Aorta (tissue), 5 donors: ENCODE data around the gene FYN. TPM values are rescaled to one million over a fixed set of nuclear protein-coding genes. Genes with fewer than 3 reads are reported as not detected.
"Not testable (repeated sequence)": the region's sequence is repeated elsewhere in the genome, so short reads cannot be mapped to it uniquely, and the experiment has no call there.

Experiments used
- ATAC-seq: fragments of 200-7000 bp; cut with Tn5 transposase; one replicate; pipeline ENCODE4 v1.9.1; 2022; ENCODE audit warnings: moderate library complexity; ENCODE audit not compliant: low FRiP score
- DNase-seq, 2 donors: peaks; one replicate each; pipeline ENCODE4 v3.0.0-alpha.2; 2020
- H3K27ac ChIP-seq, 2 donors: one replicate each; pipeline ENCODE4 v1.5.1; 2013; ENCODE audit warnings: low read length in 2 of 2, mild to moderate bottlenecking in 2 of 2, moderate library complexity in 2 of 2, control low read depth in 1 of 2, inconsistent platforms in 1 of 2, low read depth in 1 of 2
- H3K27me3 ChIP-seq, 2 donors: one replicate each; pipeline ENCODE4 v1.6.1; 2013; ENCODE audit warnings: control low read depth in 1 of 2, low read length in 1 of 2, mild to moderate bottlenecking in 1 of 2, moderate library complexity in 1 of 2; ENCODE audit not compliant: insufficient read depth in 2 of 2, control insufficient read depth in 1 of 2
- H3K36me3 ChIP-seq, 2 donors: one replicate each; pipeline ENCODE4 v1.6.1; 2013; ENCODE audit warnings: control low read depth in 1 of 2, low read length in 1 of 2, mild to moderate bottlenecking in 1 of 2; ENCODE audit not compliant: insufficient read depth in 2 of 2, control insufficient read depth in 1 of 2
- H3K4me1 ChIP-seq, 2 donors: one replicate each; pipeline ENCODE4 v1.6.1; 2013; ENCODE audit warnings: low read length in 2 of 2, control low read depth in 1 of 2, mild to moderate bottlenecking in 1 of 2, moderate library complexity in 1 of 2; ENCODE audit not compliant: insufficient read depth in 2 of 2, control insufficient read depth in 1 of 2
- H3K4me3 ChIP-seq, 2 donors: one replicate each; pipeline ENCODE4 v1.5.1; 2013; ENCODE audit warnings: low read length in 2 of 2, control low read depth in 1 of 2, mild to moderate bottlenecking in 1 of 2
- H3K9me3 ChIP-seq: one replicate; pipeline ENCODE4 v1.6.1; 2013; ENCODE audit warnings: mild to moderate bottlenecking, low read length; ENCODE audit not compliant: control insufficient read depth
- WGBS, 2 donors: extraction: QIAGEN DNeasy Blood & Tissue Kit; methylation state at CpG; one replicate each; pipeline ENCODE4 v1.1.7; 2013; 5-methylcytosine and 5-hydroxymethylcytosine counted together
- intact Hi-C, 2 donors: fragments of 100-400 bp; cut with DNase I; formaldehyde crosslinking; loops; one replicate each; pipeline versions ENCODE4 v1.14.2 to v1.15.0; 2022
- polyA plus RNA-seq, 2 donors: library from polyadenylated mRNA; stranded (reverse); fragments of 200-250 nt; gene quantifications; one replicate each; pipeline ENCODE4 v1.2.3, GENCODE V29; 2013
- total RNA-seq, 2 donors: library from RNA; stranded (reverse); fragmentation: NEBNext Ultra II Directional; extraction: Animal tissue kit (Norgen Biotek cat#: 25700); gene quantifications; one replicate each; pipeline ENCODE4 v1.2.1, GENCODE V29; 2021
- donor health status: healthy with polysubstance abuse.
- donor health status: Bipolar disorder and iron deficiency.
- donor health status: DM: no; HTN: no; CAD: no.
- donor health status: DM: no; HTN: no; CAD: no.
- donor health status: DM: yes; HTN: yes; CAD: no.

FYN gene
- total and polyA plus RNA-seq, 4 donors = 31.7 to 162 (median 66.3) TPM

GRCh38 chr6:111890988-111891387 lies 17.7 kb upstream of the FYN start:
- ATAC-seq = no peak
- Histone ChIP-seq H3K27me3 (no peaks in the 10 kb centered on the region), H3K27ac (no peak overlapping the region), H3K4me1 (peaks cover 0 to 2% of the 10 kb centered on the region in 2 donors), H3K4me3 (no peak overlapping the region), H3K9me3 (no peaks in the 10 kb centered on the region), H3K36me3 (no peaks in the 10 kb centered on the region)
- DNase-seq = no peak
- intact Hi-C loops = no loop called here

- peak; percentile 76 for ATAC-seq
- no peak for DNase-seq
- no peak overlapping the region for H3K4me3 ChIP-seq
- WGBS, 2 donors = 17 to 21% methylated on average over 10 of the region's 10 CpGs
- H3K36me3 ChIP-seq = no peaks in the 10 kb centered on the region
- H3K4me1 ChIP-seq = peaks cover 0 to 2% of the 10 kb centered on the region in 2 donors
- H3K9me3 ChIP-seq = no peaks in the 10 kb centered on the region
- no peak overlapping the region for H3K27ac ChIP-seq
- intact Hi-C loops = no loop called here
- no peaks in the 10 kb centered on the region for H3K27me3 ChIP-seq
These were observed 15.9 kb upstream of the FYN start for GRCh38 chr6:111888928-111889695.

GRCh38 chr6:111886793-111887192 lies 13.5 kb upstream of the FYN start:
- DNase-seq, intact Hi-C loops, H3K36me3 ChIP-seq, H3K4me3 ChIP-seq, H3K27me3 ChIP-seq, ATAC-seq, H3K9me3 ChIP-seq, H3K4me1 ChIP-seq, H3K27ac ChIP-seq: not testable (repeated sequence)
- WGBS, 2 donors = 94% methylated on average over 2 of the region's 2 CpGs

- no peaks in the 10 kb centered on the region for H3K27me3 ChIP-seq
- 95% methylated on average over 3 of the region's 3 CpGs for WGBS, 2 donors
- H3K36me3 ChIP-seq = no peaks in the 10 kb centered on the region
- no peak for ATAC-seq
- H3K4me3 ChIP-seq = no peak overlapping the region
- peaks cover 0 to 2% of the 10 kb centered on the region in 2 donors for H3K4me1 ChIP-seq
- no peaks in the 10 kb centered on the region for H3K9me3 ChIP-seq
- intact Hi-C loops = no loop called here
- no peak for DNase-seq
- no peak overlapping the region for H3K27ac ChIP-seq
These were observed 12.2 kb upstream of the FYN start for GRCh38 chr6:111885373-111886027.

GRCh38 chr6:111884068-111884467 lies 10.8 kb upstream of the FYN start:
- no peaks in the 10 kb centered on the region for H3K4me1 ChIP-seq
- ATAC-seq (no peak), DNase-seq (no peak)
- H3K27ac ChIP-seq = no peak overlapping the region
- no peaks in the 10 kb centered on the region for H3K9me3 ChIP-seq
- H3K4me3 ChIP-seq = no peak overlapping the region
- no peaks in the 10 kb centered on the region for H3K27me3 ChIP-seq
- no peaks in the 10 kb centered on the region for H3K36me3 ChIP-seq
- WGBS, 2 donors = 97 to 98% methylated on average over 2 of the region's 2 CpGs
- intact Hi-C loops = no loop called here

GRCh38 chr6:111880181-111880888 lies 7.1 kb upstream of the FYN start:
- no peak for DNase-seq
- Histone ChIP-seq H3K27ac (no peak overlapping the region), H3K9me3 (no peaks in the 10 kb centered on the region), H3K27me3 (no peaks in the 10 kb centered on the region), H3K4me1 (no peaks in the 10 kb centered on the region), H3K4me3 (no peak overlapping the region), H3K36me3 (no peaks in the 10 kb centered on the region)
- WGBS, 2 donors = 91 to 97% methylated on average over 2 of the region's 2 CpGs
- intact Hi-C loops = no loop called here
- ATAC-seq = no peak

- ATAC-seq (no peak), DNase-seq (no peak)
- H3K4me3 ChIP-seq = no peak overlapping the region
- no peaks in the 10 kb centered on the region for H3K27me3 ChIP-seq
- no peaks in the 10 kb centered on the region for H3K4me1 ChIP-seq
- H3K27ac ChIP-seq = no peak overlapping the region
- H3K36me3 ChIP-seq = no peaks in the 10 kb centered on the region
- WGBS, 2 donors = 96 to 97% methylated on average over 4 of the region's 4 CpGs
- intact Hi-C loops = no loop called here
- H3K9me3 ChIP-seq = no peaks in the 10 kb centered on the region
These were observed 2.5 kb upstream of the FYN start for GRCh38 chr6:111875741-111876140.

GRCh38 chr6:111874025-111874415 lies 768 bp upstream of the FYN start:
- 2 to 4% methylated on average over 8 of the region's 8 CpGs for WGBS, 2 donors
- Histone ChIP-seq H3K27ac (no peak overlapping the region), H3K36me3 (no peaks in the 10 kb centered on the region), H3K9me3 (no peaks in the 10 kb centered on the region), H3K4me1 (no peaks in the 10 kb centered on the region), H3K4me3 (peak overlapping the region; percentile 20 to 61), H3K27me3 (no peaks in the 10 kb centered on the region)
- DNase-seq (no peak), ATAC-seq (no peak)
- intact Hi-C loops = loop anchor here (5.0 kb wide), 1 partner anchor 168 kb away; no protein-coding TSS in a partner anchor
